MM.1S (cell line): Measurements from ENCODE around the gene TMEM119.

Experiments
- CTCF ChIP-seq: fragments of 300-600 bp; sonication (generic); IDR thresholded peaks from 2 replicates; pipeline ENCODE4 v1.5.1; 2016; ENCODE audit warnings: antibody characterized with exemption, low read length, mixed read lengths
- EZH2 ChIP-seq: fragments of 300-600 bp; sonication (generic); optimal IDR thresholded peaks from 2 replicates; pipeline ENCODE3; 2017; ENCODE audit warnings: low read depth, mild to moderate bottlenecking, antibody characterized with exemption, low read length, mixed read lengths

DNA sequence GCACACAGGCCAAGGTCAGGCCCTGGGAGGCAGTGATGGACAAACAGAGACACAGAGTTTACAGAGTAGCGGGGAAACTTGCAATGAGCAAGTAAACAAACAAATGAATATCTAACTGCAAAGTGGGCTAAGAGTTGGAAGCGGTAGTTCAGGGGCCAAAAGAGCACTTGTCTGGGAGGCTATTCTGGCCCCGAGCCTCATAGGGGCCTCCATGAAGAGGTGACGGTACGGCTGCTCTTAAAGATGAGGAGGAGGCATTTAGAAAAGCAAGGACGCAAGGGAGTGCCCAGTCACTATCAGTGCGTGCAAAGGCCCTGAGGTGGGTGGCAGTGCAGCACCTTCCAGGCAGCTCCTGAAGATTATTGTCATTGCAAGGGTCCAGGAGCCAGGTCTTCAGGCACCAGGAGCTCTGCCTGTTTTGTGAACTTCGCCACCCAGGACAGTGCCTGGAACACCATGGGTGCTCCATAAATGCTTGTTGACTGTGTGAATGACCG lies 4.4 kb upstream of the TMEM119 start:
- TF ChIP-seq CTCF (no peak), EZH2 (no peak)
